ENCODE results near the gene RHEBL1.
"Not testable (repeated sequence)": the region's sequence is repeated elsewhere in the genome, so short reads cannot be mapped to it uniquely, and the experiment has no call there.

The RHEBL1 gene

GRCh38 chr12:49089821-49090773 lies 20.3 kb upstream of the RHEBL1 start:
- no peak for DNase-seq (ENCODE audit: insufficient read length, low spot score)
- no peak for FAIRE-seq

DNA sequence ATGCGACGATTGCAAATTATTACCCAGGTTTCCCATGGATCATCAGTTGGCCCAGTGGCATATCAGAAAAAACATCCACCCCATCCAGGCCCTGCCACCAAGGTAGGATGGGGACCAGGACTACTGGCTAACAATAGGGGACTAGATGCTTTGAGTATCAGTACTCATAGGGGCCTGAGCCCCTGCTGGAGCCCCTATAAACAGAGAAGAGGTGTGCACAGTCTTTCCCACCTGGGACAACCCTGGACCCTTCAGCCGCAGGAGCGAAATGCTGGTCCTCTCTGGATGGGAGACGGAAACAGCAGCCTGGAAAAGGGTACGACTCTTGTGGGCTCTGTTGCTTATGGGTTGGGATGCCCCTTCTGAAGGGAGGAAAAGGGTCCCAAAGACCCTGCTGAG lies 19.2 kb upstream of the RHEBL1 start:
- FAIRE-seq (no peak), DNase-seq (ENCODE audit: insufficient read length, low spot score) (no peak)

GRCh38 chr12:49088150-49088931 lies 18.6 kb upstream of the RHEBL1 start:
- DNase-seq (ENCODE audit: insufficient read length, low spot score), result peak; percentile 96
- peak; percentile 64 for FAIRE-seq

DNA sequence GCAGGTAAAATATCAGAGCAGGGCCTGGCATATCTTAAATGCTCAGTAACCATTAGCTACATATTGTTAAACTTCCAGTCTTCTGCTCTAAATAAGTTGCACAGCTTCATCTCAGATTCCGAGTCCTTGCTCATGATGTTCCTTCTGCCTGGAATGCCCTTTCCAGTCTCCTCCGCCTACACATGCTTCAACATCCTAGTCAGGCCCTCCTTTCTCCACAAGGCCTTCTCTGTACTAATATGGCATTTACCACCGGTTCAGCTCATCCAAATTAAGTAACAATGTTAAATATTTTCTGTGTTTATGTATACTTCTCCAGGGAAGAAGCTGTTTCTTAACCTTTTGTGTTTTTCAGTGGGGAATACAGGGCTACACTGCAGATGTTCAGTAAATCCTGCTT lies 16.3 kb upstream of the RHEBL1 start:
- DNase-seq (ENCODE audit: insufficient read length, low spot score) (no peak), FAIRE-seq (no peak)

DNA sequence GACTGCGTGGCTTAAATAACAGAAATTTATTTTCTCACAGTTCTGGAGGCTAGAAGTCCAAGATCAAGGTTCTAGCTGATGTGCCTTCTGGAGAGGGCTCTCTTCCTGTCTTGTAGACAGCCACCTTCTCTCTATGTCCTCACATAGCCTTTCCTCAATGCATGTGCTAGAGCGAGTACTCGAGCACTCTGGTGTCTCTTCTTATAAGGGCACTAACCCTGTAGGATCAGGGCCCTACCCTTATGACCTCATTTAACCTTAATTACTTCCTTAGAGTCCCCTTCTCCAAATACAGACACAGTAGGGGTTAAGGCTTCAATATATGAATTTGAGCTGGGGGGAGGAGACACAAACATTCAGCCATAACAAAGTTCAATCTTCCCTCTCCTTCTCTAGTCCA lies 14.7 kb upstream of the RHEBL1 start:
- DNase-seq (ENCODE audit: insufficient read length, low spot score) (no peak), FAIRE-seq (no peak)

GRCh38 chr12:49079793-49080192 lies 10.0 kb upstream of the RHEBL1 start:
- no peak for DNase-seq (ENCODE audit: insufficient read length, low spot score)
- FAIRE-seq, result no peak

DNA sequence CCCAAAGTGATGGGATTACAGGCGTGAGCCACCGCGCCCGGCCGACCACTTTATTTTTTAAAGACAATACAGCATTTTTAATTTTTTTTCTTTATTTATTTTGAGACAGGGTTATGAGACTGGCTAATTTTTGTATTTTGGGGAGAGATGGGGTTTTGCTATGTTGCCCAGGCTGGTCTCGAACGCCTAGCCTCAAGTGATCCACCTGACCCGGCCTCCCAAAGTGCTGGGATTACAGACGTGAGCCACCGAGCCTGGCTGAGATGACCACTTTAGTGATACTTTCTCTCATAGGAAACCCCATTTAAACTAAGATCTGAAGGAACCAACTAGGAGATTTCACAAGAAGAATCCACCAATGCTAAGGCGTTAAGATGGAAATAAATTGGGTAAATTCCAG lies 1.2 kb upstream of the RHEBL1 start:
- no peak for DNase-seq (ENCODE audit: insufficient read length, low spot score)
- FAIRE-seq, result no peak

- FAIRE-seq (no peak), DNase-seq (ENCODE audit: insufficient read length, low spot score) (no peak)
These were observed 786 bp downstream of the RHEBL1 start for GRCh38 chr12:49068879-49069506.

DNA sequence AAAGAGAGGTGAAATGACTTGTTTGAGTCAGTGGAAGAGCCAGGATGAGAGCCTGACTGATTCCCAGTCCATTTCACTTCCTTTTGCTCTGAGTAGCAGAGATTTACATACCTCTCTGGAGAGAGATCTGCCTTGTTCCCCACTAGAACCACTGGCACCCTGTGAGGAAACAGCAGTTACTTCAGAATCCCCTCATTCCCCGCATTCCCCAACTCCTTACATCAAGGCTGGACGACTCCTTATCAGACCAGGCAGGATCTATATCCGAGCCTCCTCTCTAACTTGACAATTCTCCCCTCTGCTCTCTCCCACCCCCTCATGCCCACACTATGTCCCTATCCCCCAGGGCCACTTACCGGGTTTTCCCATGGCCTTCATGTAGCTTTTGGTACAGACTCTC lies 3.7 kb downstream of the RHEBL1 start:
- DNase-seq (ENCODE audit: insufficient read length, low spot score) (no peak), FAIRE-seq (no peak)

DNA sequence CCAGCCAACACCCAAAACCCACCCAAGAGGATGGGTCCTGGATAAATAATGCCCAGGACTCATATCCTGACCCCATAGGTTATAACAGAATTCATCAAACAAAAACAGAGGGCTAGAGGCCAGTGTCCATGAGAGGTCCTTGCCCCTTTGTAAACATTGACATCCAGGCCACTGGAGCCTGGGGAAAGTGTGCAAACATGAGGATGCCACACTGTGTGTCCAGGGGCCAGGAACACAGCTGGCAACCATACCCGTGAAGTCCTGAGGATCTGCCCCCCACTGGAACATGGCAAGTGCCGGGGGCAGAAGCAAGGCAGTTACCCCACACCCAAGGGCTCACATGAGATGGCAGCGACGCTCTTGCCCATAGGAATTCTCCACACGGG lies 5.0 kb downstream of the RHEBL1 start:
- FAIRE-seq (no peak), DNase-seq (ENCODE audit: insufficient read length, low spot score) (no peak)

- DNase-seq (ENCODE audit: insufficient read length, low spot score); FAIRE-seq: not testable (repeated sequence)
These were observed 7.9 kb downstream of the RHEBL1 start for GRCh38 chr12:49061916-49062315.

DNA sequence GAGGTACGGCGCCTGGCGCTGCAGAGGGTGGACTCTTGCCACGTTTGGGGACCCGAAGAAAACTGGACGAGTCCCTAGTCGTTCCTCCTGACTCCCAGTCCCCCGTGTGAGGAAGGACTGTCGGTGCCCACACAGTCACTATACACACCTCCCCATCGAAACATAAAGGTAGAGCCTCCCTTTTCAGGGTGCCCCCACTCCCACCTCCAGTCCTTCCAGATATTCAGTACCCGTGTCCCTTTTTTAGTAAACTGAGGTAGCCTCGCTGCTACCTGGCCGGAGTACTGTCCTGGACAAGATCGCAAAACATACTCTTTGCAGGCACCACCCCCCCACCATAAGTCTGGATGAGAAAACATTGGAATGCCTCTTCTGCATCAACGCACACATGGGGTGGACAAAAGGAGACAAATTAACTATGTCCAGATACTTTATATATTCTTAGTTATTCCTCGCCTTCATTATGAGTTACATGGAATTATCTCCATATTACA lies 8.6 kb downstream of the RHEBL1 start:
- DNase-seq (ENCODE audit: insufficient read length, low spot score) (no peak), FAIRE-seq (no peak)

DNA sequence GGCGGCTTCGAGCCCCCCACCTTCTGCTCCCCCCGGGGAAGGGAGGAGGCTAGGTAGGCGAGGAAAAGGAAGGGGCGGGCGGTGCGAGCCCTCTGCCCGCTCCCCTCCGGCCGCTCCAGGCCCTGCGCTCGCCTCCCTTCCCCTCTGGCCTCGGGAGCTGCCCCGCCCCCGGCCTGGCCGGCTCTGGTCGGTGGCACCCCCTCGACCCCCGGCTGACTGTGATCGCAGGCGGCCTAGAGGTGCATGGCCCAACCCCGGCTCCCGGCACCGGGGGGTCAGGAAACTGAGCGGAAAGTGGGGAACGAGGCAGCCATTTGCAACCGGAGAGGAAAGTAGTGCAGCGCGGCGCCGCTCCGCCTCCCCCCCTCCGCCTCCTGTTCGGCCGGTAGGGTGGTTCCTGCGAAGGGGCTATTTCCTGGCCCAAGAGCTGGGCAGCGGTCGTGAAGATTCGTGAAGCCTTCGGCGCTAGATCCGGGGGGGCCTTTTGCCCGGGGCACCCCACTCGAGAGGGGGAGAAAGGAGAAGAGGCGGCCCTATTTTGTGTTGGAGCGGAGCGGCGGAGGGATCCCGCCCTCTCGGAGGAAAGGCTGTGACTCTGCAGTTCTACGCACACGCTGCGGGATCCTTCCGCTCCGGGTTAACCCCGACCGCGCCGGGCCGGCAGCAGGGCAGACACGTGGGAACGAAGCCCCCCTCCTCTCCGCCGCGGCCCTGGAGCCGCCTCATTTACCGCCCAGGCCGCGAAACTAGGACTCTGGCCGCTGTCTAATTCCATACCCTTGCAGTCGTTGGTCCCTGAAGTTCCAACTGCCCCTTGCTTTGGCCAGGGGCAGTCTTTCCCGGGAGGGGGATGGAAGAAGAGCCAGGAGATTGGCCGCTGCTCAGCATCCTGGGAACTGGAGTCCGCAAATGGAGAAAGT lies 9.3 kb downstream of the RHEBL1 start, which contains the start of gene KMT2D:
KMT2D (minus strand) TSS at position 558 of the 920 bp plus-strand sequence. CDS start 5,470 bp downstream, outside the sequence.
- DNase-seq (ENCODE audit: insufficient read length, low spot score) (peak; percentile 90), FAIRE-seq (peak; percentile 9)

GRCh38 chr12:49059299-49060171 lies 10.2 kb downstream of the RHEBL1 start:
- FAIRE-seq (no peak), DNase-seq (ENCODE audit: insufficient read length, low spot score) (no peak)

- no peak for FAIRE-seq
- no peak for DNase-seq (ENCODE audit: insufficient read length, low spot score)
These were observed 10.8 kb downstream of the RHEBL1 start for GRCh38 chr12:49059045-49059298.

- DNase-seq (ENCODE audit: insufficient read length, low spot score), result no peak
- no peak for FAIRE-seq
These were observed 11.3 kb downstream of the RHEBL1 start for GRCh38 chr12:49058366-49059044.

DNA sequence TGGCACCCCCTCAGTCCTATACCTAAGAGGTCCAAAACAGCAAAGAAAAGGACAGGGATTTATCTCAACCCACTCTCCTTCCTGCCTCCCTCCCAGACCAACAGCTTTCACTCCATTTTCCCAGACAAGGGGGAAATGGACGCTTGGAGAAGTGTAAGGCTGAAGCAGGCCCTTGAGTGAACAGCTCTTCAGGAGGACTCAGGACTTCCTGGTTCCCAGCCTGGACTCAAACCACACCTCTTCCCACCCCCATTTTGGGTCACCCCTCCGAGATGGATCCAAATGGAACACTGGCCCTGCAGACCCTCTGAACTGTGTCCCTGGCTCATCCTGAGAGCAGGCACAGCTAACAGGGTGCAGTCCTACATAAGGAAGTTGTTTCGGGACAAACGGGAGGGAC lies 11.9 kb downstream of the RHEBL1 start:
- FAIRE-seq, result no peak
- no peak for DNase-seq (ENCODE audit: insufficient read length, low spot score)

GRCh38 chr12:49055978-49056754 lies 13.6 kb downstream of the RHEBL1 start:
- FAIRE-seq (no peak), DNase-seq (ENCODE audit: insufficient read length, low spot score) (peak; percentile 56)

All from HTR-8/SVneo (cell line).